Tibial nerve (tissue), 4 donors: Measurements from ENCODE around the gene SLC1A3.

Experiments
- EP300 ChIP-seq, 2 donors: sonication (generic); formaldehyde crosslinking; IDR thresholded peaks; one replicate each; pipeline ENCODE4 v1.6.1; 2017; ENCODE audit warnings: antibody characterized with exemption in 2 of 2, mild to moderate bottlenecking in 1 of 2
- POLR2A ChIP-seq, 2 donors: fragments of 450-650 bp; IDR thresholded peaks; one replicate each; pipeline ENCODE4 v1.6.1; 2017; ENCODE audit warnings: antibody characterized with exemption in 2 of 2, mild to moderate bottlenecking in 2 of 2, moderate library complexity in 2 of 2
- TF ChIP-seq, protein P1 (sequence below), 5 experiments: fragments of 200-600 bp in 3 of 5; fragments of 450-650 bp in 2 of 5; sonication (generic) in 3 of 5; IDR thresholded peaks; one replicate each; pipeline ENCODE4 v1.5.1; 2016 to 2019; ENCODE audit warnings: antibody characterized with exemption in 5 of 5, mild to moderate bottlenecking in 3 of 5, moderate library complexity in 2 of 5

DNA sequence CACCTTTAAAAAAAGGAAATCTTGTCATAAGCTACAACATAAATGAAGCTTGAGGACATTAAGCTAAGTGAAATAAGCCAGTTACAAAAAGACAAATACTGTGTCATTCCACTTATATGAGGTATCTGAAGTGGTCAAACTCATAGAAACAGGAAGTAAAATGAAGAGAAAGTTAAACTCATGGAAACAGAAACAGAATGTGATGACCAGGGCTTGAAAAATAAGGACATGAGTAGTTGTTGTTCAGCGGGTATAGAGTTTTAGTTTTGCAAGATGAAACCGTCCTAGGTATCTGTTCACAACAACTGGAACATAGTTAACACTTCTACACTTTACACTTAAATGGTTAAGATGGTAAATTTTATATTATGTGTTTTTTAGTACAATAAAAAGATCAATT, 47.8 kb upstream of the SLC1A3 start:
- TF ChIP-seq, protein P1, sequence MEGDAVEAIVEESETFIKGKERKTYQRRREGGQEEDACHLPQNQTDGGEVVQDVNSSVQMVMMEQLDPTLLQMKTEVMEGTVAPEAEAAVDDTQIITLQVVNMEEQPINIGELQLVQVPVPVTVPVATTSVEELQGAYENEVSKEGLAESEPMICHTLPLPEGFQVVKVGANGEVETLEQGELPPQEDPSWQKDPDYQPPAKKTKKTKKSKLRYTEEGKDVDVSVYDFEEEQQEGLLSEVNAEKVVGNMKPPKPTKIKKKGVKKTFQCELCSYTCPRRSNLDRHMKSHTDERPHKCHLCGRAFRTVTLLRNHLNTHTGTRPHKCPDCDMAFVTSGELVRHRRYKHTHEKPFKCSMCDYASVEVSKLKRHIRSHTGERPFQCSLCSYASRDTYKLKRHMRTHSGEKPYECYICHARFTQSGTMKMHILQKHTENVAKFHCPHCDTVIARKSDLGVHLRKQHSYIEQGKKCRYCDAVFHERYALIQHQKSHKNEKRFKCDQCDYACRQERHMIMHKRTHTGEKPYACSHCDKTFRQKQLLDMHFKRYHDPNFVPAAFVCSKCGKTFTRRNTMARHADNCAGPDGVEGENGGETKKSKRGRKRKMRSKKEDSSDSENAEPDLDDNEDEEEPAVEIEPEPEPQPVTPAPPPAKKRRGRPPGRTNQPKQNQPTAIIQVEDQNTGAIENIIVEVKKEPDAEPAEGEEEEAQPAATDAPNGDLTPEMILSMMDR (IDR thresholded peaks at IDR 0.05) = no peak
- no peak for TF ChIP-seq POLR2A (IDR thresholded peaks at IDR 0.05)
- TF ChIP-seq EP300 (IDR thresholded peaks at IDR 0.05) = no peak
